Right atrium auricular region (tissue), 2 donors: ENCODE measurements around the gene CCPG1. TPM values are rescaled to one million over a fixed set of nuclear protein-coding genes. Genes with fewer than 3 reads are reported as not detected.
"Not testable (repeated sequence)": the region's sequence is repeated elsewhere in the genome, so short reads cannot be mapped to it uniquely, and the experiment has no call there.

Experiments used
- DNase-seq: peaks from one replicate; pipeline ENCODE4 v3.0.0-alpha.2; 2019; ENCODE audit warnings: low spot score
- H3K27ac ChIP-seq, 2 donors: fragments of 200-600 bp; sonication (generic); 1 replicate in 1 of 2; 2 replicates in 1 of 2; pipeline ENCODE4 v1.5.1; 2016 to 2019
- H3K27me3 ChIP-seq, 2 donors: fragments of 200-600 bp; sonication (generic); one replicate each; pipeline versions ENCODE4 v1.5.1 to v1.6.0; 2017 to 2019
- H3K36me3 ChIP-seq: fragments of 200-600 bp; sonication (generic); one replicate; pipeline ENCODE4 v1.5.1; 2016
- H3K4me1 ChIP-seq, 2 donors: fragments of 200-600 bp; sonication (generic); one replicate each; pipeline versions ENCODE4 v1.5.1 to v1.6.0; 2017 to 2019
- H3K4me3 ChIP-seq, 2 donors: fragments of 200-600 bp; sonication (generic); 1 replicate in 1 of 2; 2 replicates in 1 of 2; pipeline ENCODE4 v1.5.1; 2017 to 2019; ENCODE audit warnings: mild to moderate bottlenecking in 1 of 2, moderate library complexity in 1 of 2
- H3K9me3 ChIP-seq, 2 donors: fragments of 200-600 bp; sonication (generic); one replicate each; pipeline ENCODE4 v1.5.1; 2019
- total RNA-seq, 2 donors: library from RNA; depleted of rRNA; stranded (reverse); fragments of >200 nt; gene quantifications; one replicate each; pipeline ENCODE4 v1.1.0, GENCODE V29; 2016
- TF ChIP-seq, protein P1 (sequence below), 2 donors: fragments of 200-600 bp; sonication (generic); IDR thresholded peaks; one replicate each; pipeline ENCODE4 v1.5.1; 2019; ENCODE audit warnings: antibody characterized with exemption in 2 of 2

The CCPG1 gene
- total RNA-seq, 2 donors from 2014 or later: 54.7 to 81.4 TPM

DNA sequence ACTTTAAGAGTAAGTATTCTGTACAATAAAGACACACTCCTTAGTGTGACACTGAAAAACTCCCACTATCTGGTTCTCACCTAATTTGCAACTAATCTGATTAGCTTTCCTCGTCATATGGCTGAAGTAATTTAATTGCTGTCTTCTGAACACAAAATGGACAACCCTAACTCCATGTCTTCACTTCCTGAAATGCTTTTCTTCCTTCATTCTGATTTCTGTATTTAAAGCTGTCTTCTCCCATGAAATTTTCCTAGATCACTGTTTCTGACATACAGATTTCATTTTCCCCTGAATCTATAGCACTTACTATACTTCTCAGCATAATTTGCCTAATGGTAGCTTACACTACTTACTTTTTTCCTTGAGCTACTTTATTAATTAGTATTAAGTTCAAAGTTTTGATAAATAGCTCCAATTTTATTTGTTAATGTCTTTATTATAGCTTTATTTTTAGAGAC, 6.3 kb downstream of the CCPG1 start:
- H3K36me3 ChIP-seq: no peaks in the 10 kb centered on the region
- no peak for DNase-seq
- peaks cover 0 to 34% of the 10 kb centered on the region in 2 donors for H3K4me1 ChIP-seq
- no peaks in the 10 kb centered on the region for H3K9me3 ChIP-seq
- TF ChIP-seq, protein P1, sequence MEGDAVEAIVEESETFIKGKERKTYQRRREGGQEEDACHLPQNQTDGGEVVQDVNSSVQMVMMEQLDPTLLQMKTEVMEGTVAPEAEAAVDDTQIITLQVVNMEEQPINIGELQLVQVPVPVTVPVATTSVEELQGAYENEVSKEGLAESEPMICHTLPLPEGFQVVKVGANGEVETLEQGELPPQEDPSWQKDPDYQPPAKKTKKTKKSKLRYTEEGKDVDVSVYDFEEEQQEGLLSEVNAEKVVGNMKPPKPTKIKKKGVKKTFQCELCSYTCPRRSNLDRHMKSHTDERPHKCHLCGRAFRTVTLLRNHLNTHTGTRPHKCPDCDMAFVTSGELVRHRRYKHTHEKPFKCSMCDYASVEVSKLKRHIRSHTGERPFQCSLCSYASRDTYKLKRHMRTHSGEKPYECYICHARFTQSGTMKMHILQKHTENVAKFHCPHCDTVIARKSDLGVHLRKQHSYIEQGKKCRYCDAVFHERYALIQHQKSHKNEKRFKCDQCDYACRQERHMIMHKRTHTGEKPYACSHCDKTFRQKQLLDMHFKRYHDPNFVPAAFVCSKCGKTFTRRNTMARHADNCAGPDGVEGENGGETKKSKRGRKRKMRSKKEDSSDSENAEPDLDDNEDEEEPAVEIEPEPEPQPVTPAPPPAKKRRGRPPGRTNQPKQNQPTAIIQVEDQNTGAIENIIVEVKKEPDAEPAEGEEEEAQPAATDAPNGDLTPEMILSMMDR (IDR thresholded peaks at IDR 0.05): no peak
- H3K27me3 ChIP-seq: no peaks in the 10 kb centered on the region
- H3K27ac ChIP-seq: no peak overlapping the region
- no peak overlapping the region for H3K4me3 ChIP-seq

DNA sequence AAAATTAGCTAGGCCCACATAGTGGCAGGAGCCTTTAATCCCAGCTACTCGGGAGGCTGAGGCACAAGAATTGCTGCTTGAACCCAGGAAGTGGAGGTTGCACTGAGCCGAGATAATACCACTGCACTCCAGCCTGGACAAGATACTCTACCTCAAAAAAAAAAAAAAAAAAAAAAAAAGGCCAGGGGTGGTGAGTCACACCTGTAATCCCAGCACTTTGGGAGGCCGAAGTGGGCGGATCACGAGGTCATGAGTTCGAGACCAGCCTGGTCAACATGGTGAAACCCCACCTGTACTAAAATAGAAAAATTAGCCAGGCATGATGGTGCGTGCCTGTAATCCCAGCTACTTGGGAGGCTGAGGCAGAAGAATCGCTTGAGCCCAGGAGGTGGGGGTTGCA, 8.1 kb downstream of the CCPG1 start:
- H3K27me3 ChIP-seq, DNase-seq, H3K9me3 ChIP-seq, H3K4me3 ChIP-seq, H3K36me3 ChIP-seq, H3K27ac ChIP-seq: not testable (repeated sequence)
- peaks cover 0 to 22% of the 10 kb centered on the region in 2 donors for H3K4me1 ChIP-seq

DNA sequence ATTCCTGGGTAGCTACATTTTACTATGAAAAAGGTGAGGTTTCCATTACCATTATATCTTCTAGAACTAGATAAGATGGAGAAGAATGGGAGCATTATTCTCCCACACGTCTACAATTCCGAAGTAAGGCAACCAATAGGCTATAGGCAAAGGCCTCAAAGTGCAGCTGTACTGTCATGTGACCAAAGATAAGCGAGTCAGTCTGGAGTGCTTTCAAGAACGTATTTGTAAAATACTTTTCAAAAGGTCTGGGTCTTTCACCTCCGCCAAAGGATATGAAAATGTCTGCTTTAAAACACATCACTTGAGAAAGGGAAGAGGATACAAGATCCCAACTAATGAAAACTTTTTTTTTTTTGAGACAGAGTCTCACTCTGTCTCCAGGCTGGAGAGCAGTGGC, 9.9 kb downstream of the CCPG1 start:
- peaks cover 0 to 6% of the 10 kb centered on the region in 2 donors for H3K4me1 ChIP-seq
- no peaks in the 10 kb centered on the region for H3K9me3 ChIP-seq
- no peak overlapping the region for H3K27ac ChIP-seq
- H3K4me3 ChIP-seq: no peak overlapping the region
- no peaks in the 10 kb centered on the region for H3K36me3 ChIP-seq
- H3K27me3 ChIP-seq: no peaks in the 10 kb centered on the region
- no peak for DNase-seq
- TF ChIP-seq, protein P1 (IDR thresholded peaks at IDR 0.05): no peak

DNA sequence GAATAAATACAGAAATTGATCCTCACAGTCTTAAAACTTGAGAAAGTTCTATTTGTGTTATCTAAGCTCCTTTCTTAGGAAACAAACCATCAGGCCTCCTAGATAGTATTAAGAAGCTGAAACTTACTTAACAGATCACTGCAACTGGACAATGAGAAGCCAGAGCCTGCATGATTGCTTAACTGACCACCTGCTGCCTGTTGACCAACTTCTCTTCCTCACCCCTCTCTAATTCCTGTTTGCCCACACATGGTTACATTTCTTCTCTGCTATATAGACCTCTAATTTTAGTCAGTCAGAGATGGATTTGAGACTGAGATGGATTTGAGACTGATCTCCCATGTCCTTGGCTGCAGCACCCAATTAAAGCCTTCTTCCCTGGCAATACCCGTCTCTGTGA, 13.5 kb downstream of the CCPG1 start:
- no peak for DNase-seq
- Histone ChIP-seq H3K36me3 (no peaks in the 10 kb centered on the region), H3K4me1 (no peaks in the 10 kb centered on the region), H3K4me3 (no peak overlapping the region), H3K9me3 (no peaks in the 10 kb centered on the region), H3K27me3 (no peaks in the 10 kb centered on the region), H3K27ac (no peak overlapping the region)
- TF ChIP-seq, protein P1 (IDR thresholded peaks at IDR 0.05): no peak

DNA sequence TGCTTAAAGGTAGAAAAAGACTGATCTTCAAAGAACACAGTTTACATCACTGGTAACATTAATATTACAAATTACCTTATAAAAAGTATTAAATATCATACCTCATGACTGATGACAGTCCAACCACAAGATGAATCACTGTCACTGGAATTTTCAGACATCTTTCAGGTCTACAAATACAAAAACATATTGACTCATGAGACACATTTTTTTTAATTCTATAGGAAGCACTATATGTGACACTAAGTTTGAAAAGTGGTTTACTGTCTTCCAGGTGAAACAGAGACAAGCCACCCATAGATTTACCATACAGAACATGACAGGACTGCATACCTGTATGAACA, 18.9 kb downstream of the CCPG1 start:
- H3K27me3 ChIP-seq: no peaks in the 10 kb centered on the region
- H3K4me1 ChIP-seq: no peaks in the 10 kb centered on the region
- H3K9me3 ChIP-seq: no peaks in the 10 kb centered on the region
- no peak for DNase-seq
- H3K36me3 ChIP-seq: peaks cover 18% of the 10 kb centered on the region
- H3K27ac ChIP-seq: no peak overlapping the region
- TF ChIP-seq, protein P1 (IDR thresholded peaks at IDR 0.05): no peak
- no peak overlapping the region for H3K4me3 ChIP-seq

DNA sequence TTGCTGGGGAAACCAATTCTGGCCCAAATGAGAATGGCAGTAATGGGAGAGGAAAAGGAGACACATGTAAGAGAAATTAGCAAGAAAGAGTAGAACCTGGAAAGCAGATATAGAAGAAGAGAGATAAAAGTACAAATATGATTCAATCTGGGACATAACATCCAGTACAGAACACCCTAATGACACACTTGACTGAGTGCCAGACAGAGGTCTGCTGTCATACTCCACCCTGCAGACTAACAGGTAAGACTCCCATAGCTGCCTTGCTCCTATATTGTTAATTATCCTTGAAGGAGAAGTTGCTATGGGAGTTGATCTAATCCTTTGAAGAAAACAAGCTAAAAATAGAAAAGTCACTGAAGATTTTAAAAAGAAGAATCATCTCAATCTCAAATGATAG, 21.1 kb downstream of the CCPG1 start:
- Histone ChIP-seq H3K4me1 (no peaks in the 10 kb centered on the region), H3K9me3 (no peaks in the 10 kb centered on the region), H3K4me3 (no peak overlapping the region), H3K36me3 (peaks cover 34% of the 10 kb centered on the region), H3K27me3 (no peaks in the 10 kb centered on the region), H3K27ac (no peak overlapping the region)
- DNase-seq: no peak
- TF ChIP-seq, protein P1 (IDR thresholded peaks at IDR 0.05): no peak
